CD14-positive monocyte (primary cell): ENCODE measurements around the gene SNX30. TPM values are rescaled to one million over a fixed set of nuclear protein-coding genes. Genes with fewer than 3 reads are reported as not detected.

Source experiments
- DNase-seq, 3 donors: peaks; one replicate each; pipeline ENCODE4 v3.0.0-alpha.2; 2011 to 2022
- H2AFZ ChIP-seq: 2 replicates; pipeline ENCODE4 v1.6.0; 2012; ENCODE audit warnings: mild to moderate bottlenecking, low read depth, low read length, inconsistent platforms; ENCODE audit not compliant: insufficient read depth, poor library complexity, severe bottlenecking
- H3K27ac ChIP-seq, 2 donors: 1 replicate in 1 of 2; 2 replicates in 1 of 2; pipeline ENCODE4 v1.5.1; 2012 to 2013; ENCODE audit warnings: low read length in 2 of 2, control low read depth in 1 of 2, inconsistent platforms in 1 of 2, low read depth in 1 of 2, mild to moderate bottlenecking in 1 of 2
- H3K27me3 ChIP-seq, 2 donors: one replicate each; pipeline versions ENCODE4 v1.6.0 to v1.6.1; 2011 to 2013; ENCODE audit warnings: low read length in 2 of 2; ENCODE audit not compliant: control insufficient read depth in 2 of 2, insufficient read depth in 2 of 2
- H3K36me3 ChIP-seq, 2 donors: replicated peaks in 1 of 2; 1 replicate in 1 of 2; 2 replicates in 1 of 2; pipeline versions ENCODE4 v1.5.1 to v1.6.1; 2012 to 2013; ENCODE audit warnings: low read length in 2 of 2, control low read depth in 1 of 2, inconsistent platforms in 1 of 2, mild to moderate bottlenecking in 1 of 2; ENCODE audit not compliant: insufficient read depth in 2 of 2, control insufficient read depth in 1 of 2
- H3K4me1 ChIP-seq, 2 donors: 1 replicate in 1 of 2; 2 replicates in 1 of 2; pipeline versions ENCODE4 v1.5.1 to v1.6.1; 2012 to 2013; ENCODE audit warnings: low read length in 2 of 2, control low read depth in 1 of 2, inconsistent platforms in 1 of 2, mild to moderate bottlenecking in 1 of 2, moderate library complexity in 1 of 2; ENCODE audit not compliant: insufficient read depth in 2 of 2, control insufficient read depth in 1 of 2
- H3K4me2 ChIP-seq: replicated peaks from 2 replicates; pipeline ENCODE3; 2012; ENCODE audit warnings: low read length, moderate library complexity, mild to moderate bottlenecking; ENCODE audit not compliant: poor library complexity, severe bottlenecking; ENCODE audit errors: extremely low read depth
- H3K4me3 ChIP-seq, 3 experiments: fragments of 200-600 bp in 1 of 3; sonication (generic) in 1 of 3; replicated peaks in 1 of 3; 1 replicate in 2 of 3; 2 replicates in 1 of 3; pipeline ENCODE4 v1.5.1; 2011 to 2013; ENCODE audit warnings: low read length in 3 of 3, mild to moderate bottlenecking in 3 of 3, control low read depth in 2 of 3, low read depth in 2 of 3, inconsistent platforms in 1 of 3, moderate library complexity in 1 of 3
- H3K79me2 ChIP-seq: 2 replicates; pipeline ENCODE4 v1.6.0; 2012; ENCODE audit warnings: mild to moderate bottlenecking, control low read depth, inconsistent platforms, low read length, moderate library complexity; ENCODE audit not compliant: insufficient read depth
- H3K9ac ChIP-seq: 2 replicates; pipeline ENCODE4 v1.6.0; 2017; ENCODE audit warnings: low read length, mild to moderate bottlenecking; ENCODE audit not compliant: insufficient read depth, poor library complexity, severe bottlenecking
- H3K9me3 ChIP-seq, 2 donors: replicated peaks in 1 of 2; 1 replicate in 1 of 2; 2 replicates in 1 of 2; pipeline versions ENCODE4 v1.5.1 to v1.6.1; 2012 to 2013; ENCODE audit warnings: low read length in 2 of 2, control low read depth in 1 of 2; ENCODE audit not compliant: control insufficient read depth in 1 of 2, insufficient read depth in 1 of 2
- H4K20me1 ChIP-seq: 2 replicates; pipeline ENCODE4 v1.6.0; 2012; ENCODE audit warnings: mild to moderate bottlenecking, low read length, control low read depth, moderate library complexity; ENCODE audit not compliant: insufficient read depth
- H3K27ac Mint-ChIP-seq, 7 donors: one replicate each; pipeline ENCODE4 v1.8.0; 2020; ENCODE audit warnings: mild to moderate bottlenecking in 7 of 7, mixed read lengths in 7 of 7, moderate library complexity in 6 of 7, inconsistent platforms in 2 of 7
- H3K27me3 Mint-ChIP-seq, 3 donors: one replicate each; pipeline ENCODE4 v1.8.0; 2021 to 2022; ENCODE audit warnings: low read depth in 3 of 3, mild to moderate bottlenecking in 3 of 3, mixed read lengths in 3 of 3, moderate library complexity in 3 of 3, inconsistent platforms in 1 of 3
- H3K36me3 Mint-ChIP-seq, 2 donors: one replicate each; pipeline ENCODE4 v1.8.0; 2020; ENCODE audit warnings: mixed read lengths in 2 of 2, inconsistent platforms in 1 of 2, mild to moderate bottlenecking in 1 of 2
- H3K4me1 Mint-ChIP-seq: one replicate; pipeline ENCODE4 v1.8.0; 2020; ENCODE audit warnings: mild to moderate bottlenecking, mixed read lengths
- H3K4me3 Mint-ChIP-seq, 2 donors: one replicate each; pipeline ENCODE4 v1.8.0; 2020; ENCODE audit warnings: mild to moderate bottlenecking in 2 of 2, mixed read lengths in 2 of 2, moderate library complexity in 1 of 2
- H3K9me3 Mint-ChIP-seq, 7 donors: one replicate each; pipeline ENCODE4 v1.8.0; 2020 to 2022; ENCODE audit warnings: mixed read lengths in 7 of 7, mild to moderate bottlenecking in 6 of 7, moderate library complexity in 6 of 7, inconsistent platforms in 2 of 7
- WGBS: methylation state at CpG from one replicate; pipeline ENCODE4 v1.1.5; 2013; ENCODE audit warnings: missing lambda C conversion rate; ENCODE audit not compliant: insufficient coverage; 5-methylcytosine and 5-hydroxymethylcytosine counted together
- intact Hi-C, 2 donors: fragments of 100-400 bp; cut with micrococcal nuclease; formaldehyde crosslinking; loops; one replicate each; pipeline versions ENCODE4 v1.15.0 to v1.15.1; 2023
- polyA plus RNA-seq, 3 donors: library from polyadenylated mRNA; depleted of rRNA in 1 of 3; unstranded in 2 of 3; stranded (reverse) in 1 of 3; fragments of 300-500 nt in 2 of 3; fragments of >200 nt in 1 of 3; fragmentation: Illumina TruSeq in 2 of 3; gene quantifications; 1 replicate in 2 of 3; 2 replicates in 1 of 3; pipeline ENCODE4 v1.2.3, GENCODE V29; 2012 to 2021
- TF ChIP-seq, protein P1 (sequence below): fragments of 200-600 bp; IDR thresholded peaks from one replicate; pipeline ENCODE4 v1.8.0; 2022; ENCODE audit warnings: antibody characterized with exemption, mild to moderate bottlenecking

The SNX30 gene
- polyA plus RNA-seq, 3 donors, result 10.3 to 31.3 (median 10.4) TPM

DNA sequence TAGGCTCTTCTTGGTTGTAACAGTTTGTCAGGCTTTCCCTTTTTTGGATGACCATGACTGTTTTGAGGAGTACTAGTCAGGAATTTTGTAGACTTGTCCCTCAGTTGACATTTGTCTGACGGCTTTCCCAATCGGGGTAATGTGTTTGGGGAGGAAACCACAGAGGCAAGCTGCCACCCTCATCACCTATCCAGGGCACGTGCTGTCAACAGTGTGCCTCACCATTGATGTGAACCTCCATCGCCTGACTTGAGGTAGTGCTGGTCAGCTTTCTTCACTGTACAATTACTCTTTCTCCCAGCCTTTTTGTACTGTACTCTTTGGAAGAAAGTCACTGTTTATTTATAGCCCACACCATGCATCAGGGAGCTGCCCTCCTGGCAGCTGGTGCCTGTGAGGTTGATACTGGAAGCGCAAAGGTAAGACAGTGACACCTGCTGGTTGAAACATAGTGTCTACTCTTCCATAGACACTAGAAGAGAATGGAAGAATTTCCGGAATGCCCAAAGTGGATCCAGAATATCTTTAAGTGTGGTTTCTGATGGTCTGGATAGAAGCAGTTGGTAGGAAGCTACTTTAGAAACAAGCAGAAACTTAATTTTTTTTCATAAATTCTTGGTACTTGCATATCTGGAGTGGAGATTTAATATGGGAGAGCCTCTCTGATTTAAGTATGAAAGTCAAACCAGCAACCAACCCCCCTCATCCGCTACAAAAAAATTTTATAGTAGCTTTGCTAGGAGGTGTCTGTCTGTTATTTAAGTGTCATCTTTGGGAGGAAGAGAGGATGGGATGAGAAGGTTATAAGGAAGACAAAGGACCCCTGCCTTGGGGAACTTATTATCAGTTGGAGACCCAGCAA, 69.3 kb downstream of the SNX30 start:
- Histone ChIP-seq H4K20me1 (peaks cover 36% of the 10 kb centered on the region), H3K4me3 (no peak overlapping the region), H3K9ac (no peak overlapping the region), H3K27ac (no peak overlapping the region), H3K4me2 (no peak overlapping the region), H3K79me2 (no peaks in the 10 kb centered on the region), H3K4me1 (peaks cover 0 to 4% of the 10 kb centered on the region in 2 donors), H3K27me3 (no peaks in the 10 kb centered on the region), H2AFZ (no peak overlapping the region), H3K36me3 (peaks cover 31 to 56% of the 10 kb centered on the region in 2 donors), H3K9me3 (peaks cover 0 to 2% of the 10 kb centered on the region in 2 donors)
- peak overlapping the region in 4 of 7 donors; percentile 27 to 64 (median 44) for H3K27ac Mint-ChIP-seq
- no peak overlapping the region for H3K4me3 Mint-ChIP-seq
- WGBS, result 100% methylated on average over 1 of the region's 7 CpGs
- peaks cover 0 to 6% (median 5%) of the 10 kb centered on the region in 7 donors for H3K9me3 Mint-ChIP-seq
- peaks cover 10% of the 10 kb centered on the region for H3K4me1 Mint-ChIP-seq
- TF ChIP-seq, protein P1, sequence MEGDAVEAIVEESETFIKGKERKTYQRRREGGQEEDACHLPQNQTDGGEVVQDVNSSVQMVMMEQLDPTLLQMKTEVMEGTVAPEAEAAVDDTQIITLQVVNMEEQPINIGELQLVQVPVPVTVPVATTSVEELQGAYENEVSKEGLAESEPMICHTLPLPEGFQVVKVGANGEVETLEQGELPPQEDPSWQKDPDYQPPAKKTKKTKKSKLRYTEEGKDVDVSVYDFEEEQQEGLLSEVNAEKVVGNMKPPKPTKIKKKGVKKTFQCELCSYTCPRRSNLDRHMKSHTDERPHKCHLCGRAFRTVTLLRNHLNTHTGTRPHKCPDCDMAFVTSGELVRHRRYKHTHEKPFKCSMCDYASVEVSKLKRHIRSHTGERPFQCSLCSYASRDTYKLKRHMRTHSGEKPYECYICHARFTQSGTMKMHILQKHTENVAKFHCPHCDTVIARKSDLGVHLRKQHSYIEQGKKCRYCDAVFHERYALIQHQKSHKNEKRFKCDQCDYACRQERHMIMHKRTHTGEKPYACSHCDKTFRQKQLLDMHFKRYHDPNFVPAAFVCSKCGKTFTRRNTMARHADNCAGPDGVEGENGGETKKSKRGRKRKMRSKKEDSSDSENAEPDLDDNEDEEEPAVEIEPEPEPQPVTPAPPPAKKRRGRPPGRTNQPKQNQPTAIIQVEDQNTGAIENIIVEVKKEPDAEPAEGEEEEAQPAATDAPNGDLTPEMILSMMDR, result peak; percentile 54
- intact Hi-C loops, result no loop called here
- peak in 1 of 3 donors; percentile 21 for DNase-seq
- H3K36me3 Mint-ChIP-seq, result peaks cover 47 to 65% of the 10 kb centered on the region in 2 donors
- H3K27me3 Mint-ChIP-seq, result peaks cover 0 to 2% (median 0%) of the 10 kb centered on the region in 3 donors

DNA sequence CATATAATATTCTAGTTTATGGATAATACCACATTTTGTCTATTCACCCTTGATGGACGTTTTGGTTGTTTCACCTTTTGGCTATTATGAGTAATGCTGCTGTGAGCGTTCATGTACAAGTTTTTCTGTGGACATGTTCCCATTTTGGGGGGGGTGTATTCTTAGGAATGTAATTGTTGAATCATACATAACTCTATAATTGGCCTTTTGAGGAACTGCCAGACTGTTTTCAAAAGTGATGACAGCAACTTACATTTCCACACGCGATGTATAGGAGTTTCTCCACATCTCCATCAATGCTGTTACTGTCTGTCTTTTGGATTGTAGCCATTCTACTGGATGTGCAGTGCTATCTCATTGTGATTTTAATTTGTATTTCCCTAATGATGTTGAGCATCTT, 70.3 kb downstream of the SNX30 start:
- no peaks in the 10 kb centered on the region for H3K79me2 ChIP-seq
- H3K9me3 ChIP-seq, result peaks cover 0 to 2% of the 10 kb centered on the region in 2 donors
- peaks cover 0 to 4% of the 10 kb centered on the region in 2 donors for H3K4me1 ChIP-seq
- no peak overlapping the region for H3K4me3 Mint-ChIP-seq
- peaks cover 10% of the 10 kb centered on the region for H3K4me1 Mint-ChIP-seq
- no peak overlapping the region for H3K9ac ChIP-seq
- H3K36me3 ChIP-seq, result peaks cover 31 to 66% of the 10 kb centered on the region in 2 donors
- no peak overlapping the region for H2AFZ ChIP-seq
- DNase-seq, result no peak
- H3K36me3 Mint-ChIP-seq, result peaks cover 52 to 71% of the 10 kb centered on the region in 2 donors
- no peak overlapping the region for H3K4me3 ChIP-seq
- no peak overlapping the region for H3K4me2 ChIP-seq
- peaks cover 0 to 7% (median 5%) of the 10 kb centered on the region in 7 donors for H3K9me3 Mint-ChIP-seq
- H4K20me1 ChIP-seq, result peaks cover 31% of the 10 kb centered on the region
- peaks cover 0 to 2% (median 0%) of the 10 kb centered on the region in 3 donors for H3K27me3 Mint-ChIP-seq
- H3K27ac Mint-ChIP-seq, result no peak overlapping the region
- WGBS, result no CpG with 5 or more reads among the region's 4 CpGs
- no peak overlapping the region for H3K27ac ChIP-seq
- TF ChIP-seq, protein P1, result no peak
- intact Hi-C loops, result no loop called here
- H3K27me3 ChIP-seq, result no peaks in the 10 kb centered on the region
